HG03457 (cell line): ENCODE data around the gene PFN2.
"Not testable (repeated sequence)": the region's sequence is repeated elsewhere in the genome, so short reads cannot be mapped to it uniquely, and the experiment has no call there.

Experiments
- ATAC-seq: cut with Tn5 transposase; IDR thresholded peaks from one replicate; pipeline ENCODE4 v1.9.1; 2021; ENCODE audit warnings: moderate number of reproducible peaks; ENCODE audit not compliant: unreplicated experiment

Gene PFN2

DNA sequence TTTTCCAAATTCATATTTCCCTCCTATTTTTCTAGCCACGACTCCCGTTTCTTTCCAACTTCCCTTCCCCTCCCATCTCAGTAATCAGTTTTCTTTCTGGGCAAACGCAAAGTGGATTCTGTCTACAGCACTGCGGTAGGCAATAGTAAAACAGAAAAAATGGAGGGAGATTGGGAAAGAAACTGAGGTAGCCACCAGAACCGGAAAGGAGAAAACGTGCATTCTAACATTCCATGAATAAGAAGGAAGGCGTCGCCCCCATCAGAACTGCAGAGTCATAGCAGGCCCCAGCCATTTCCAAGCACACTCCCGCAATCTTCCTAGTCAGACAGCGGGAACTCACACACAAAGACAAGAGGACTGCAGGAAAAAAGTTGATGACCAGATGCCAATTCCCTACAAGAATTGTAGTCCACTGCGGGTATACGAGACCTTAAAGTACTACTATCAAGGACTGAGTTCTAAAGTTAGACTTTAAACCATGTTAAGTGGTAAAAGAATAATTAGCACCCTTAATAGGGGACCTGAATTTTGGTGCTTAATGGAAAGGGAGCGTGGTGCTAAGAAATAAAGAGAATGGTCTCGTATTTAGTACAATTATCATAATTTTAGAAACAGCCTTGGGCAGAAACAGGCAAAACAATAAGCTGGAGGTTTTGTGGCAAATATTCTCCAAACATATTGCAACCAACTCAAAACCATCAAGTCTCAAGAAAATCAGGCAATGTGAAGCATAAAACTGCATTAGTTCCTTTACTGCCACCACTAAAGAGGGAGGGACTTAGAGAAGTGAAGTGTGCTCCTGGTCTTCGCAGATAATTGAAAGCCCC lies 1.4 kb downstream of the PFN2 start:
- ATAC-seq, result no peak

DNA sequence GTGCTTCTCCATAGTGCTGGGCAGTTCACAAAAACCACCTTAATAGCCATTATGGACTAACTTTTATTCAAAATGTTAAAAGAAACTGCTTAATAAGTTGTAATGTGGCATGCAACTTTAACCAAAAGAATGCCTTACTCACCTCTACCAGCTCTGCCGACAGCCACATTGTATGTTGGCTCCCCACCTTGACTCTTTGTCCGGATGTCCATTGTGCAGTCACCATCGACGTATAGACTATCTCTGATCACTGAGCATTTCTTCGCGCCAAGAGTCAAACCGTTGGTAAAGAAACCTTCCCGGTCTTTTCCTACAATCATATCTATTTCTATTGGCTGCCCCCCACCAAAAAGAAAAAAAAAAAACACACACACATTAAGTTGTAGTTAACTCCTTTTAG lies 2.5 kb downstream of the PFN2 start:
- ATAC-seq, result no peak

DNA sequence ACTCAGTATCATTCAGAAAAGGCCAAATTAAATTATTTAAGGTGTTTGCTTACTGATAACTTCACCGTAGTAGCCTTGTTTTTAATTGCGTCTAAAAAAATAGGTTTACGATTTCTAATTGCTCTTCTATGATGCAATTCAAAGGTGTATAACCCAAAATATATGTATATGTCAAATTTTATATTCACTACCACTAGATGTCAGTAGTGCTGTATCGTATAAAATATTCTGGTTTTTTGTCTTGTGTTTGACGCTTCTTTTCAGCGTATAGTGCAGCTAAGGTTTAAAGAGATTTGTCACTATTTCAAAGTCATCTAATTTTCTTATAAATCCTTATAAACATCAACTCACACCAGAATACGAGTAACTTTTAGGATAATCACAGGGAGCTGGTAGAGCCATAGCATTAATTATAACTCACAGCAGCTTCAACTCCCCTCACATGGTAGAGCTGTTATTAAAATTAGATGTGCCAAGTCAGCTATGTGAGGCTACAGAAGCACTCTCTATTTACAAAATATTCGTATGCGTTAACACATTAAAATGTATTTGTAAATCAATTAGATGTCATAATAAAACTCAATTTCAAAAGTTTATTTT lies 3.5 kb downstream of the PFN2 start:
- no peak for ATAC-seq

DNA sequence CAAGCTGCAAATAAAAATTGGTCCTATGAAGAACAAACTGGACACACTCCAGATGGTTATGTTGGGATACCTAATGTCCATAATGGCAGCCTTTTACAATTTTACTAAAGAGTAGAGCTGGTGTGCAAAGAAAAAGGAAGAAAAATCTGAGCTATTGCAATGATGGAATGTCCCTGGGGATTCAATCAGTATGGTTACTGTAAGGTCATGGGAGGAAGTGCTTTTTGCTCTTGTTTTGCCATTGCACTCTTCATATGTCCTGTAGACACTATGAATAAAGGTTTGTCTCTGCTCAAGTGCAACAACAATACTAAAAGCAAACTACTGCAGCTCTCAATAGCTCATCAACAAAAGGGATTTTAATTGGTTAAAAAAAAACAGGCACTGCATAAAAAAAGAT lies 5.4 kb downstream of the PFN2 start:
- ATAC-seq, result no peak

DNA sequence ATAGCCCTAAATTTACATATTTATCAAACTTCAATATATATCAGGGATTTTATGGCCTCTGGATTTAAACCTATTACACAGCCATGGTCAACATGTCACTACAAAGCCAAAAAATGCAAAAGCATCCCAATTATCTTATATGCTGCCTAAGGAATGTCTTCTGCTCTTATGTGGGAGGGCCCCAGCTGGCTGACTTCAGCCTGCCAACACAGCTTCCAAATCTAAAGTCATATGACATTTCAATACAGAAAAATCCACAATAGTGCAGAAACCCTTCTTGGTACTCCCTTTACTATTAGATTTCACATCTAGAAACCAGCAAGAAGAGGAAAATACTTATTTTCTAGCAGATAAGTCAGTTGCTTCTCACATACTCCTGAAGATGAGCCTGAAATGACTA lies 6.4 kb downstream of the PFN2 start:
- ATAC-seq, result no peak

DNA sequence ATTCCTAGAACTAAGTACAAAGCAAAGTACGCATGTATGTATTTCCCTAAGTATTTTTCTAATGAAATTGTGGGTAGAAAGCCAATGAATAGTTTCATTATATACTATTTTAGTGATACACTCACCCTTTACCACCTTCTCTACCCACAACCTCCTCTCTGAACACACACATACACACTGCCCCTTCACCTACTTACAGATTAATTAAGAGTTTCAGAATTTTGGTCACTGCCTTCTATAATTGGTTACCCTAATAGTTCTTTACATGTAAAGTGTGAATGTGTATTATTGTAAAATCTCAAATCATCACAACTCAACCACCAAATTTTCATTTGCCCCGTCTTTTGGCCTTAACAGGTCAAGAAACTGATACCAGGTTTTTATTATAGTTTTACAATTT lies 7.2 kb downstream of the PFN2 start:
- ATAC-seq, result no peak

DNA sequence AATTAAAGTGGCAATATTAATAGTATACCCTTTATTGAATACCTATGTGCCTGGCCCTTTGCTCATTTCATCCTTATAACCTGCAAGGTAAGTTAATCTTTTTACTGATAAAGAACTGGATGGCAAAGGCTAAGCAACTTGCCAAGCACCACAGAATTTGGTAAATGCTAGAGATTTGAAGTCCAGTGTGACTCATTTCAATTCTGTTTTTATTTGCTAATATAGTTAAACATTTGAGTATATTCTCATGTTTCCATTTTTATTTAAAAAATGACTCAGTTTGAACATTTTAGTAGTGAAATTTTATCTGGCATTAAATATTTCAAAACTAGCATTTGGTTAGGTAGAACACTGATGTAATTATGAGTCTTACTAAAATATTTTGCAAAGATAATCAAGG lies 11.3 kb downstream of the PFN2 start:
- no peak for ATAC-seq

DNA sequence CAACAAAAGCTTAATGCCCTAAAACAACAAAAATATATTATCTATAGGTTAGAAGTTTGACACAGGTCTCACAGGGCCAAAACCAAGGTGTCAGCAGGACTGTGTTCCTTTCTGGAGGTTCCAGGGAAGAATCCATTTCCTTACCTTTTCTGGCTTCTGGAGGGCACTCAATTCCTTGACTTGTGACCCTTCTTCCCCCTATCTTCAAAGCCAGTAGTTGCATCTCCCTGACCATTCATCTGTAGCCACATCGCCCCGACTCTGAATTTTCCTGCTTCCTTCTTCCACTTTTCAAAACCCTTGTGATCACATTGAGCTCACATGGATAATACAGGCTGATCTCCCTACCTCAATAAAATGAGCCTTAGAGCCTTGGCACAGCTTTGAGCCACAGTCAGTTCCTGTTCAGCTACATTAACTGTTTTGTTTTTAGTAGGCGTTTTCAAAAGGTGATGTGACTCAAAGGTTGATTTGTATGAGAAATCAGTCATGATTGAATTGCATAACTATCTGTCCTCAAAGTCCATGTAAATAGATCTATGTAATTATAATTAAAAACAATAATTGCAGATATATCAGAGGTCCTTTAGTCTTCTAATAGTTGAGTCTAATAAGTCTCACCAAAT lies 12.4 kb downstream of the PFN2 start:
- ATAC-seq, result no peak

DNA sequence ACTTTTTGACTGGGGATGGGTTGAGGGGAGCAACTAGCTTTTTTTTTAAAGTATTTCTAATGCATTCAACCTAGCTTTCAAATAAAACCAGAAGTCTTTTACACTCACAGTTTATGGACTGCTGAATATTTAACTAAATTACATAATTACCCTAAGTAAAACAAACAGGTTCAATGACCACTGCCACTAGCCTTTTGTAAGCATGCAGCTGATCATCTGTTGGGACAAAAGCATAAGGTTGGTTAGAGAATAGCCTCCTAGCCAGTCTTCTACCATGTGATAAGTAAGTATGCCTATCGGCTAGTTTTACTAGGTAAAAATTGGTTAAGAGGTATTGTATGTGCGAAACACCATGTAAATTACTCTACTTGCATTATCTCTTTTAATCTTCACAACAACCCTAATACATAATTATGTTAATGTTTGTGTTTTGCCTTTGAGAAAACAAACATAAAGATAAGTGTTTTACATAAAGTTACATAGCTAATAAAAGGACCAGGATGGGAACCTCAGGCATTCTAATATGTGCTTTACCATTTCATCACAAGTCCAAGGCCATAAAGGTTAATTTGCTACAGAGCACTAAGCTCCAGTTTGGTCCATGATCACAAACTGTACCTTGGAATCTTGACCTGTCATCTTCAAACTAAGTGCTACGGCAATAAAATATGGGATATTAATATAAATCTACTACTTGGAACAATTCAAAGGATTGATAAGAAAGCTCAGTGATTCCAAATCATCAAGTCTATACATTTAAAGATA lies 13.2 kb downstream of the PFN2 start:
- ATAC-seq, result no peak

DNA sequence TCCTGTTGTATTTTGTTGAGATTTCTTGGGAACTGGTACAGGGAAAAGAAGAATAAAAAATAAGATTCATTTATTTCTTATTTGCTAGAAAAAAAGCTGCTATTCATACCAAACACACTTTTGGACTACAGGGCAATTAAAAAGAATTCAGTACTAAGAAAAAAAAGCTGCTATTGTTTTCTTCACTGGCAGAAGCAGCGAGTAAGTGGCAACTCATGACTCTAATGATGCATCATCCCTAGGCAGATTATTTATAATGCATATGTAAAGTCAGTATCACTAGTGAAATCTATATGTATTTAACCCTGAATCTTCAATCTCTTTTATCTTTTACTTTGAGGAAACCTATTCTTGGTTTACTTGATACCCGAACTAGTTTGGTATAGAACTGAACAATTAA lies 15.2 kb downstream of the PFN2 start:
- ATAC-seq, result no peak

DNA sequence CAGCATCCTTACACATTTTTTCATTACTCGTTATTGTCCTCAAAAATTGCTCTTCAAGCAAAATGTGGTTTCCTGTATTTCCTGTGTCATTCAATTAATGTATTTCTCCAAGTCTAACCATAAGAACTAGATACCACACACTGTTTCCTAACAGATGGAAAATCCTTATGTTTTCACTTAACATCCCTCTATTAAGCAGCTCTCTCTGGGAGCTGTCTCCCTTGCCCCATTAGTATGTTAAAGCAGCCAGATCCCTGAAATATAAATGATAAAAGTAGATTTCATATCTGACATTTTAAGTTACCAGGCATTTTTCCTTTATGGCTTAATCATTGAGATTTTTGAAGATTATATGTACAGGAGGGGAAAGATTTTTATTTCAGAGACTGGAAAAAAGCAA lies 15.9 kb downstream of the PFN2 start:
- no peak for ATAC-seq

DNA sequence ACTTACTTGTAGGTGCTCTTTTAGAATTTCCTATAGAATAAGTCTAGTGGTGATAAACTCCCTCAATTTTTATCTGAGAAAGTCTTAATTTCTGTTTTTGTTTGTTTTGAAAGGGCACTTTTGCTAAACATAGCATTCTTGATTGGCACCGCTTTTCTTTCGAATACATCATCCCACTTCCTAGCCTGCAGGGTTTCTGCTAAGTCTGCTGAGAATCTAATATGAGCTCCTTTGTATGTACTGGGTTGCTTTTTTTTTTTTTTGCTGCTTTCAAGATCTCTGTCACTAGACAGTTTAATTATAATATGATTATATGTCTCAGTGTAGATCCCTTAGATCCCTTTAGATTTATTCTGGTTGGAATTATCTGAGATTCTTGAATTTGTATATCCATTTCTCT lies 21.5 kb downstream of the PFN2 start:
- ATAC-seq, result no peak

DNA sequence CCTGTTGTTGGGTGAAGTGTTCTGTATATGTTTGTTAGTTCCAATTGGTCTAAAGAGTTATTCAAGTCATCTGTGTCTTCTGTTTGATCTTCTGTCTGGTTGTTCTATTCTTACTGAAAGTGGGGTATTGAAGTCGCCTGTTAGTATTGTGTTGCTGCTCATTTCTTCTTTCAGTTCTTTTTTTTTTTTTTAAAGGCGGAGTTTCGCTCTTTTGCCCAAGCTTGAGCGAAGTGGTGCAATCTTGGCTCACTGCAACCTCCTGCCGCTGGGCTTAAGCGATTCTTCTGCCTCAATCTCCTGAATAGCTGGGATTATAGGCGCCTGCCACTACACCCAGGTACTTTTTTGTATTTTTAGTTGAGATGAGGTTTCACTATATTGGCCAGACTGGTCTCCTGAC lies 23.5 kb downstream of the PFN2 start:
- ATAC-seq, result no peak

DNA sequence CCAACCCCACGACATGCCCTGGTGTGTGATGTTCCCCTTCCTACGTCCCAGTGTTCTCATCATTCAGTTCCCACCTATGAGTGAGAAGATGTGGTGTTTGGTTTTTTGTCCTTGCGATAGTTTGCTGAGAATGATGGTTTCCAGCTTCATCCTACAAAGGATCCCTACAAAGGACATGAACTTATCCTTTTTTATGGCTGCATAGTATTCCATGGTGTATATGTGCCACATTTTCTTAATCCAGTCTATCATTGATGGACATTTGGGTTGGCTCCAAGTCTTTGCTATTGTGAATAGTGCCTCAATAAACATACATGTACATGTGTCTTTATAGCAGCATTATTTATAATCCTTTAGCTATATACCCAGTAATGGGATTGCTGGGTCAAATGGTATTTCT lies 26.7 kb downstream of the PFN2 start:
- not testable (repeated sequence) for ATAC-seq

DNA sequence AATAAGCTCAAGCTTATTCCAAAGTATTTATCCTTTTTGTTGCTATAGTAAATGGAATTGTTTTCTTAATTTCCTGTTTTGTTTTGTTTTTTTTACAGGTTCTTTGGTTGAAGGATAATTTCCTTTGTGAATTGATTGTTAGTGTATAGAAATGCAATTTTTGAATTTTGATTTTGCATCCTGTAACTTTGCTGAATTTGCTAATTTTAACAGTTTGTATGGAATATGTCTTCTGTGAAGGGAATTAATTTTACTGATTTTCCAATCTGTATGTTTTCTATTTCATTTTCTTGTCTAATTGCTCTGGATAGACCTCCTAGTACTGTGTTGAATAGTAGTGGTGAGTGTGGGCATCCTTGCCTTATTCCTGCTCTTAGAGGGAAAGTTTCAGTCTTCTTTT lies 28.3 kb downstream of the PFN2 start:
- no peak for ATAC-seq

DNA sequence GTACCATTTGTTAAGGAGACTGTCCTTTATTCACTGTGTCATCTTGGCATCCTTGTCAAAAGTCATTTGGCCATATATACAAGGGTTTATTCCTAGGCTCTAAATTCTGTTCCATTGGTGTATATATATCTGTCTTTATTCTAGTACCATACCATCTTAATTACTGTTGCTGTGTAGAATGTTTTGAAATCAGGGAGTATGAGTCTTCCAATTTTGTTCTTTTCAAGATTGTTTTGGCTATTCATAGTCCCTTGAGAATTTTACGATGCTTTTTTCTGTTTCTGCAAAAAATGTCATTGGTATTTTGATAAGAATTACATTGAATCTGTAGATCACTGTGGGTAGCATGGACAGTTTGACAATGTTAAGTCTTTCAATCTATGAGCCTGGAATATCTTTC lies 28.7 kb downstream of the PFN2 start:
- ATAC-seq, result no peak

DNA sequence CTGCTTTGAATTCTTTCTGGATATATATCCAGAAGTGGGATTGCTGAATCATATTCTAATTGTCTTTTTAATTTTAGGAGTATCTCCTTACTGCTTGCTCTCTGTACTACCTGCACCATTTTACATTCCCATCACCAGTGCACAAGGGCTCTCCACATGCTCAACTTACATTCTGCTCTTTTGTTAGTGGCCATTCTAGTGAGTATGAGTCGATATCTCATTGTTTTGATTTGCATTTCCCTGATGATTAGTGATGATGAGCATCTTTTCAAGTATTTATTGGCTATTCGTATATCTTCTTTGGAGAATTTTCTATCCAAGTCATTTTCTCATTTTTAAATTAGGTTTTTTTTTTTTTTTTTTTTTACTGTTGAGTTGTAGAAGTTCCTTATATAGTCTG lies 29.5 kb downstream of the PFN2 start:
- no peak for ATAC-seq

DNA sequence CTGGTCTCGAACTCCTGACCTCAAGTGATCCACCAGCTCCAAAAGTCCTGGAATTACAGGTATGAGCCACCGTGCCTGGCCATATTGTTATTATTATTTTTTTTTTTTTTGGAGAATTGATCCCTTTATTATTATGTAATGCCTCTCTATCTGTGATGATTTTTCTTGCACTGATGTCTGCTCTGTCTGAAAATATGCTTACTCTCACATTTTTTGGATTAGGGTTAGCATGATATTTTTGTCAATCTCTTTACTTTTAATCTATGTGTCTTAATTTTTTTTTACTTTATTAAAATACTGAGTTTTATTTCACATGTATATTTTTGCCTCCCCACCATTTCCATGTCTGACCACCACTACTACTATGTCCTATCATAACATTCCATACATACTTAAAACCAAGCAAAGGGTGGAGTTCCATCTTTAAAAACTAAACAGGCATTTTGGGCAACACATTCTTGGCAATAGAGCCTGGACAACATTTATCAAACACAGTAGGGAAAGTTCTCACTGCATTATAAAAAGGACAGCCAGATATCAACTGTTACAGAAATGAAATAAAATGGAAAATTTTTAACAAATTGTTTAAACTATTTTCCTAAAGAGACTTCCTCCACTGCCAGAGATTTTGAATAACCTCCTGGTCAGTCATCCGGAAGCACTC lies 32.2 kb downstream of the PFN2 start:
- not testable (repeated sequence) for ATAC-seq

DNA sequence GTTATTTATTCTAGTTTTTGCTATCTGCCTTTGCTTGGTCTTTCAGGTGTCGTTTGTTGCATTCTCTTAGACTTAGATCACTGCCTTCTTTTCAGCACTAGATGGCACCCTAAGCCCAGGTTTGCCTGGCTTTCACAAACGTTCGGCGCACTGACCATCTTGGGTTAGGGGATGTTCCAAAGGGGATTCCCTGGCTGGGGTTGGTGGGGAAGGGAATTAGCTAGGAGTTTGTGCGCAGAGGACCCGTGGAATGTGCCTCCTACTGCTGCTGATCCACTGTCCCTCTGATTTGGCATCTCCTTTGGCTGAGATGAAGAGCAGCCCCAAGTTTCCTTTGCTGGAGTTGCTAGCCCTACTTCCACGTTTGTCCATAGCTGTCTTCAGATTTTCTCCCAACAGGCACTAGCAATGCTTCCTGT lies 33.9 kb downstream of the PFN2 start:
- ATAC-seq, result no peak

DNA sequence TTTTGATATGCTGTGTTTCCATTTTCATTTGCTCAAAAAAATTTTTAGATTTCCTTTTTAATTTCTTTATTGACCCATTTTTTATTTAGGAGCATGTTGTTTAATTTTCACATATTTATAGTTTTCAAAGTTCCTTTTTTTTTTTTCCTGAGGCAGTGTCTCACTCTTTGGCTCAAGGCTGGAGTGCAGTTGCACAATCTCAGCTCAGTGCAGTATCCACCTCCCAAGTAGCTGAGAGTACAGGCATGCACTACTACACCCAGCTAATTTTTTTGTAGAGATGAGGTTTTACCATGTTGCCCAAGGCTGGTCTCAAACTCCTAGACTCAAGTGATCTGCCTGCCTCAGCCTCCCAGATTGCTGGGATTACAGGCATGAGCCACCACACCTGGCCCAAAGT lies 36.2 kb downstream of the PFN2 start:
- ATAC-seq, result no peak

DNA sequence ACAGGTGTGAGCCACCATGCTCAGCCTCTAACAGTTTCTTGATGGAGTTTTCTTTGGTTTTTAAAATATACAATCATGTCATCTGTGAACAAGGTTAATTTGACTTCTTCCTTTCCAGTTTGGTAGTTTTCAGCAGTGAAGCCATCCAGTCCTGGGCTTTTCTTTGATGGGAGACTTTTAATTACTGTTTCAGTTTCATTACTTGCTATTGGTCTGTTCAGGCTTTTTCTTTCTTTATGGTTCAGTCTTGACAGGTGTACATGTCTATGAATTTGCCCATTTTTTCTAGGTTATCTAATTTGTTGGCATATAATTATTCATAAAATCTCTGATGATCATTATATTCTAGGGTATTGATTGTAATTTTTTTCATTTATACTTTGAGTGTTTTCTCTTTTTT lies 36.8 kb downstream of the PFN2 start:
- no peak for ATAC-seq
